Caco-2 (cell line): ENCODE results near the gene SMC4. TPM values are rescaled to one million over a fixed set of nuclear protein-coding genes. Genes with fewer than 3 reads are reported as not detected.

Experiments
- BruUV-seq: library from RNA; stranded (reverse); fragments of 400-500 nt; replicated peaks from 2 replicates; lab custom pipeline; 2021; lab: Mats Ljungman, UMichigan
- CTCF ChIA-PET: fragments of 300-600 bp; sonication (Branson Sonifier 250); formaldehyde crosslinking; loops from one replicate; lab custom pipeline; 2022; ENCODE audit warnings: antibody characterized with exemption; lab: Charles Lee
- POLR2A ChIA-PET: fragments of 300-600 bp; sonication (Branson Sonifier 250); formaldehyde crosslinking; loops from one replicate; lab custom pipeline; 2022; ENCODE audit warnings: antibody characterized with exemption; lab: Charles Lee
- DNase-seq, 2 experiments: peaks; one replicate each; pipeline versions ENCODE4 v3.0.0 to v3.0.0-alpha.2; 2020 to 2022
- H3K27me3 ChIP-seq: replicated peaks from 2 replicates; pipeline ENCODE4 v1.6.0; 2011; ENCODE audit warnings: low read length; ENCODE audit not compliant: control insufficient read depth, insufficient read depth
- H3K36me3 ChIP-seq: 2 replicates; pipeline ENCODE4 v1.5.1; 2011; ENCODE audit warnings: low read length; ENCODE audit not compliant: control insufficient read depth, insufficient read depth
- H3K4me1 ChIP-seq: fragments of 250-450 bp; sonication (Bioruptor Pico); 2 replicates; pipeline ENCODE4 v1.5.1; 2020; ENCODE audit warnings: mild to moderate bottlenecking
- H3K4me3 ChIP-seq: 2 replicates; pipeline ENCODE4 v1.5.1; 2011; ENCODE audit warnings: low read depth, mild to moderate bottlenecking, control low read depth, low read length
- H3K9me3 ChIP-seq: fragments of 250-450 bp; sonication (Bioruptor Pico); 2 replicates; pipeline ENCODE4 v1.5.1; 2020; ENCODE audit warnings: mild to moderate bottlenecking, moderate library complexity
- H3K27ac Mint-ChIP-seq: one replicate; pipeline ENCODE4 v1.8.0; 2022; ENCODE audit warnings: mixed read lengths; ENCODE audit not compliant: unreplicated experiment
- H3K27me3 Mint-ChIP-seq: one replicate; pipeline ENCODE4 v1.8.0; 2022; ENCODE audit warnings: mixed read lengths; ENCODE audit not compliant: insufficient read depth, unreplicated experiment
- H3K36me3 Mint-ChIP-seq: one replicate; pipeline ENCODE4 v1.8.0; 2022; ENCODE audit warnings: mild to moderate bottlenecking, mixed read lengths; ENCODE audit not compliant: insufficient read depth, unreplicated experiment
- H3K4me1 Mint-ChIP-seq: one replicate; pipeline ENCODE4 v1.8.0; 2022; ENCODE audit warnings: low read depth, mixed read lengths; ENCODE audit not compliant: unreplicated experiment
- H3K4me3 Mint-ChIP-seq: one replicate; pipeline ENCODE4 v1.8.0; 2022; ENCODE audit warnings: mild to moderate bottlenecking, moderate library complexity, mixed read lengths; ENCODE audit not compliant: unreplicated experiment
- H3K9me3 Mint-ChIP-seq: one replicate; pipeline ENCODE4 v1.8.0; 2022; ENCODE audit warnings: mixed read lengths; ENCODE audit not compliant: unreplicated experiment
- CTCF ChIP-seq, 2 experiments: fragments of 200-600 bp in 1 of 2; IDR thresholded peaks; 1 replicate in 1 of 2; 2 replicates in 1 of 2; pipeline versions ENCODE4 v1.5.1 to v1.8.0; 2011 to 2022; ENCODE audit warnings: antibody characterized with exemption in 1 of 2, control low read depth in 1 of 2, inconsistent platforms in 1 of 2, low read depth in 1 of 2, low read length in 1 of 2, mild to moderate bottlenecking in 1 of 2, moderate library complexity in 1 of 2; ENCODE audit not compliant: insufficient read depth in 1 of 2, severe bottlenecking in 1 of 2, unreplicated experiment in 1 of 2
- intact Hi-C: fragments of 100-400 bp; cut with micrococcal nuclease; formaldehyde crosslinking; loops from one replicate; pipeline ENCODE4 v1.10.0; 2022; ENCODE audit not compliant: unreplicated experiment
- total RNA-seq: library from RNA; stranded (reverse); gene quantifications from 2 replicates; pipeline ENCODE4 v1.2.3, GENCODE V29; 2022

Gene SMC4
- total RNA-seq, 1 experiment from 2014 or later: 133 TPM

- TF ChIP-seq CTCF (IDR thresholded peaks at IDR 0.05; ENCODE audit: insufficient read depth in 1 of 2, low read depth in 1 of 2, low read length in 1 of 2, severe bottlenecking in 1 of 2, unreplicated experiment in 1 of 2): no peak
- Mint-ChIP-seq H3K36me3 (no peaks in the 10 kb centered on the region), H3K4me1 (peaks cover 6% of the 10 kb centered on the region), H3K27me3 (no peaks in the 10 kb centered on the region), H3K9me3 (no peaks in the 10 kb centered on the region), H3K4me3 (no peak overlapping the region), H3K27ac (no peak overlapping the region)
- no peaks in the 10 kb centered on the region for H3K4me1 ChIP-seq
- no peaks in the 10 kb centered on the region for H3K9me3 ChIP-seq
- no peak for DNase-seq
- BruUV-seq: no TSS peak
- no peak overlapping the region for H3K4me3 ChIP-seq
- ChIA-PET POLR2A (no interaction called here), CTCF (no interaction called here)
- intact Hi-C loops: no loop called here
- no peaks in the 10 kb centered on the region for H3K36me3 ChIP-seq
- no peaks in the 10 kb centered on the region for H3K27me3 ChIP-seq
Observed at GRCh38 chr3:160393346-160394008, 6.0 kb upstream of the SMC4 start.

GRCh38 chr3:160394009-160394392, 5.4 kb upstream of the SMC4 start:
- Mint-ChIP-seq H3K4me1 (peaks cover 6% of the 10 kb centered on the region), H3K9me3 (no peaks in the 10 kb centered on the region), H3K36me3 (peaks cover 3% of the 10 kb centered on the region), H3K4me3 (no peak overlapping the region), H3K27me3 (no peaks in the 10 kb centered on the region), H3K27ac (no peak overlapping the region)
- ChIA-PET POLR2A (no interaction called here), CTCF (no interaction called here)
- Histone ChIP-seq H3K27me3 (no peaks in the 10 kb centered on the region), H3K4me3 (no peak overlapping the region), H3K9me3 (no peaks in the 10 kb centered on the region), H3K36me3 (no peaks in the 10 kb centered on the region), H3K4me1 (no peaks in the 10 kb centered on the region)
- DNase-seq: no peak
- TF ChIP-seq CTCF (IDR thresholded peaks at IDR 0.05; ENCODE audit: insufficient read depth in 1 of 2, low read depth in 1 of 2, low read length in 1 of 2, severe bottlenecking in 1 of 2, unreplicated experiment in 1 of 2): no peak
- intact Hi-C loops: no loop called here
- no TSS peak for BruUV-seq

GRCh38 chr3:160395297-160395696, 4.2 kb upstream of the SMC4 start:
- no peaks in the 10 kb centered on the region for H3K9me3 Mint-ChIP-seq
- no peak overlapping the region for H3K4me3 Mint-ChIP-seq
- H3K36me3 Mint-ChIP-seq: peaks cover 16% of the 10 kb centered on the region
- peaks cover 6% of the 10 kb centered on the region for H3K4me1 Mint-ChIP-seq
- intact Hi-C loops: no loop called here
- no peak for DNase-seq
- Histone ChIP-seq H3K9me3 (no peaks in the 10 kb centered on the region), H3K4me3 (no peak overlapping the region), H3K27me3 (no peaks in the 10 kb centered on the region), H3K36me3 (no peaks in the 10 kb centered on the region), H3K4me1 (no peaks in the 10 kb centered on the region)
- no TSS peak for BruUV-seq
- TF ChIP-seq CTCF (IDR thresholded peaks at IDR 0.05; ENCODE audit: insufficient read depth in 1 of 2, low read depth in 1 of 2, low read length in 1 of 2, severe bottlenecking in 1 of 2, unreplicated experiment in 1 of 2): no peak
- no peak overlapping the region for H3K27ac Mint-ChIP-seq
- ChIA-PET CTCF (no interaction called here), POLR2A (interaction anchor here (0.6 kb wide), 1 partner anchor 14 kb away, joined by 3 read pairs; no protein-coding TSS in a partner anchor)
- H3K27me3 Mint-ChIP-seq: no peaks in the 10 kb centered on the region
